ENCODE data around the gene ZNF717. TPM values are rescaled to one million over a fixed set of nuclear protein-coding genes. Genes with fewer than 3 reads are reported as not detected.

Gene ZNF717
- total RNA-seq, 1 donor from 2014 or later, result 5.3 TPM

DNA sequence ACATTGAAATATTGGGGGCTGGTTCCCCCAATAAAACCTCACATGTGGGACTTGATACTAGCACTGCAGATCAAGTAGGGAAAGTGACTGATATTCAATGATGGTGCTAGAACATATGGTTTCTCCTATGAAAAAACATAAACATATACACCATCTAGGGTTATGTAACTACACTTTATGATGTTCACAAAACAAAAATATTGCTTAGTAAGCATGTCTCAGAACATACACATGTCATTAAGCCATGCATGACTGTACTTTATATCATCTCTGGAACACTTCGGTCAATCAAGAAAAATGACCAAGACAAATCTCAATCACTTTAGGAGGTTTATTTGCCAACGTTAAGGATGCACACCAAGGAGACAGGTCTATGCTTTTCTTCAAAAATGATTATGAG lies 57.4 kb downstream of the ZNF717 start:
- no peak for DNase-seq (ENCODE audit: low spot score)
- Mint-ChIP-seq H3K36me3 (ENCODE audit: low read depth, unreplicated experiment) (peaks cover 69% of the 10 kb centered on the region), H3K27ac (ENCODE audit: unreplicated experiment) (no peak overlapping the region), H3K4me1 (ENCODE audit: unreplicated experiment) (no peaks in the 10 kb centered on the region), H3K27me3 (ENCODE audit: unreplicated experiment) (peaks cover 2% of the 10 kb centered on the region), H3K9me3 (ENCODE audit: unreplicated experiment) (peaks cover 45% of the 10 kb centered on the region), H3K4me3 (ENCODE audit: unreplicated experiment) (no peak overlapping the region)
- TF ChIP-seq, protein P1, sequence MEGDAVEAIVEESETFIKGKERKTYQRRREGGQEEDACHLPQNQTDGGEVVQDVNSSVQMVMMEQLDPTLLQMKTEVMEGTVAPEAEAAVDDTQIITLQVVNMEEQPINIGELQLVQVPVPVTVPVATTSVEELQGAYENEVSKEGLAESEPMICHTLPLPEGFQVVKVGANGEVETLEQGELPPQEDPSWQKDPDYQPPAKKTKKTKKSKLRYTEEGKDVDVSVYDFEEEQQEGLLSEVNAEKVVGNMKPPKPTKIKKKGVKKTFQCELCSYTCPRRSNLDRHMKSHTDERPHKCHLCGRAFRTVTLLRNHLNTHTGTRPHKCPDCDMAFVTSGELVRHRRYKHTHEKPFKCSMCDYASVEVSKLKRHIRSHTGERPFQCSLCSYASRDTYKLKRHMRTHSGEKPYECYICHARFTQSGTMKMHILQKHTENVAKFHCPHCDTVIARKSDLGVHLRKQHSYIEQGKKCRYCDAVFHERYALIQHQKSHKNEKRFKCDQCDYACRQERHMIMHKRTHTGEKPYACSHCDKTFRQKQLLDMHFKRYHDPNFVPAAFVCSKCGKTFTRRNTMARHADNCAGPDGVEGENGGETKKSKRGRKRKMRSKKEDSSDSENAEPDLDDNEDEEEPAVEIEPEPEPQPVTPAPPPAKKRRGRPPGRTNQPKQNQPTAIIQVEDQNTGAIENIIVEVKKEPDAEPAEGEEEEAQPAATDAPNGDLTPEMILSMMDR (IDR thresholded peaks at IDR 0.05; ENCODE audit: unreplicated experiment), result no peak

DNA sequence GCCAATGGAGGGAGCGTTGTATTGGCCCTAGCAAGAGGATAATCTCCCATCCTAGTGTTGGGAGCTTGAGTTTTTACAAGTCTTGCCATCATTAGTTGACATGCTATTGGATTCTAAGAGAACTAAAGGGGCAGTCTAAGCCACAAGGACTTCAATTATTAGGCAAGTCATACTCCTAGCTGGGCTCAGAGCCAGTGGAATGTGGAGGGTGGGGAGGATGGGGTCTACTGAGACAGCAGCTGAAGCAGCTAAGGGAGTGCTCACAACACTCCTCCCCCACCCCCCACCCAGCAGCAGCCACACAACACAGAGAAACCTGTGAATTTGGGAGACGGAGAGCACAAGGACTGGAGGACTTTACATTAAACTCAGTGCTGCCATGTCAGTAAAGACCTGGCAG lies 93.3 kb downstream of the ZNF717 start:
- TF ChIP-seq, protein P1 (IDR thresholded peaks at IDR 0.05; ENCODE audit: unreplicated experiment), result no peak
- no peaks in the 10 kb centered on the region for H3K27me3 Mint-ChIP-seq (ENCODE audit: unreplicated experiment)
- no peaks in the 10 kb centered on the region for H3K4me1 Mint-ChIP-seq (ENCODE audit: unreplicated experiment)
- peaks cover 13% of the 10 kb centered on the region for H3K9me3 Mint-ChIP-seq (ENCODE audit: unreplicated experiment)
- peaks cover 8% of the 10 kb centered on the region for H3K36me3 Mint-ChIP-seq (ENCODE audit: low read depth, unreplicated experiment)
- H3K4me3 Mint-ChIP-seq (ENCODE audit: unreplicated experiment), result no peak overlapping the region
- no peak overlapping the region for H3K27ac Mint-ChIP-seq (ENCODE audit: unreplicated experiment)
- DNase-seq (ENCODE audit: low spot score), result no peak

DNA sequence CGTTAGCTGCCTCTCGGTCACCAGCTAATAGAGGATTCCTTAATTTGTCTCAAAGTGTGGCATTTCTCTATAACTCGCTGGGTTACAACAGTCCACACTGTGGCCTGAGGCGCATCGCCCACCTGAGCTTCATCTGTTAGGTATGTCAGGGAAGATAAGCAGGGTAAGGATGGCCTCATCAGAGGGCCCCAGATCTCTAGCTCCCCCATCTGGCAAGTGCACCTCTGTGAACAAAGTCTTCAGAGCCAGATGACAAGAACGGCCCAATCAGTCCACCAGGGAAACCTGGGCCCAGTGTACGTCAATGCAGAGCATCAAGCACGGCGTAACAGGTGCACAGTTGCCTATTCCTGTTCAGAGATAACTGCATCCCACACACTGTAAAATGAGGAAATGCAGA lies 98.0 kb downstream of the ZNF717 start:
- no peak overlapping the region for H3K27ac Mint-ChIP-seq (ENCODE audit: unreplicated experiment)
- H3K4me1 Mint-ChIP-seq (ENCODE audit: unreplicated experiment), result no peaks in the 10 kb centered on the region
- H3K9me3 Mint-ChIP-seq (ENCODE audit: unreplicated experiment), result peaks cover 22% of the 10 kb centered on the region
- no peaks in the 10 kb centered on the region for H3K27me3 Mint-ChIP-seq (ENCODE audit: unreplicated experiment)
- DNase-seq (ENCODE audit: low spot score), result no peak
- H3K36me3 Mint-ChIP-seq (ENCODE audit: low read depth, unreplicated experiment), result peaks cover 12% of the 10 kb centered on the region
- TF ChIP-seq, protein P1 (IDR thresholded peaks at IDR 0.05; ENCODE audit: unreplicated experiment), result no peak
- H3K4me3 Mint-ChIP-seq (ENCODE audit: unreplicated experiment), result no peak overlapping the region

Small RNAs within 50 kb of the gene (microRNA-seq; reads per million reads assigned to microRNA genes)
- not detected for gene MIR4273 (ENCODE audit: unreplicated experiment)

Other genes with a start within 250 kb of the ZNF717 start
- gene FRG2C, start 121.2 kb downstream of the ZNF717 start, total RNA-seq (ENCODE audit: unreplicated experiment), result not detected